DMS 273 (cell line): ENCODE measurements around the gene ARID1B.
"Not testable (repeated sequence)": the region's sequence is repeated elsewhere in the genome, so short reads cannot be mapped to it uniquely, and the experiment has no call there.

Source experiments
- DNase-seq: peaks from one replicate; lab custom pipeline; 2025; ENCODE audit not compliant: unreplicated experiment; lab: John Stamatoyannopoulos, UW

Gene ARID1B

GRCh38 chr6:157019115-157019641, 242.0 kb downstream of the ARID1B start:
- DNase-seq = peak; percentile 58

- DNase-seq = peak; percentile 25
These were observed 242.6 kb downstream of the ARID1B start for GRCh38 chr6:157019733-157020132.

GRCh38 chr6:157020398-157020797, 243.2 kb downstream of the ARID1B start:
- DNase-seq = peak; percentile 51

DNA sequence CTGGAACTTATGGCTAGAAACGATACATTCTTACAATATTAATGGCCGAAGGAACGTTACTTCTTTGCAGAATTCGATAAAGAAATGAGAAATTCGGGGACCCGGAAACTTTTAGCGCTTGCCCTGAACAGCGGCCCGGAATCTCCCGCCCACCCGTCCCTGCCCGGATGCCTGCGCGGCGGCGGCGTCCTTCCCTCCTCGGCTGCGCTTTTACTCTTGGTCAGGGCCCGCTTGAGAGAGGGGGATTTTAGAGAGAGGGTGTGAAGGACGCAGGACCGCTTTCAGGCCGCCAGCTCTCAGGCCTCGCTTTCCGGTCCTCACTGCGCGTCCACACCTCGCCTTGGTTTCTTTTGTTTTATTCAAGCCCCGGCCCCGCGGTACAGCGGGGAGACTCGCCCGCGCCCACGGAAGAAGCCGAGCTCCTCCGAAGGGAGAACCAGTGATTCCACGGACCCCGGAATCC, 243.7 kb downstream of the ARID1B start:
- DNase-seq = peak; percentile 80

DNA sequence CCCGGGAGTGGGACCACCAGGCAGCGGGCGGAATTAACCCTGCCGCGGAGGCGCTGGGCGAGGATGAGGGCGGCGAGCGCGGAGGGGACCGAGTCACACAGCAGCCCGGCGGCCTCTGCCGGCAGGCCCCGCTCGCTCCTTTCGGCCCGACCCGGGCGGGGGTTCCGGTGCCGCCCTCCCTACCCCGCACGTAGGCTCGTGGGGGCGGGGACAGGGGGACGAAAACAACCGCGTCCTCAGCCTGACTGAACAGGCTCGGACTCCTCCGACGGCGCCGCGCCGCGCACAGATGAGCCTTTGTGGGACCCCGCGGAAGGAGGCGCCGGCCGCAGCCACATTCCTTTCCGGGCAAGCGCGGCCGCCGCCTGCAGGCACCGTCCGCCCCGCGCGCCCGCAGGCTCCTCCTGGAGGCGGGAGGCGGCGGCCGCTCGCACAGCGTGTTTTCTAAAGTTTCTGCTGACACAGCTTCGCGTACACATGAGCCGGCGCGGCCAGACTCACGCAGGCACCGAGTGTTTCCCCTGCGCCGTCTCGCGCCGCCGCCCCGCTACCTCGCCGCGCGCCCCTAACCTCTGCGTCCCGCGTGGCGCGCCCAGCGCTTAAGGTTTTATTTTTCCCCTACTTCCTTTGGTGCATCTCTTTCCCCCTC, 244.3 kb downstream of the ARID1B start:
- DNase-seq = peak; percentile 96

DNA sequence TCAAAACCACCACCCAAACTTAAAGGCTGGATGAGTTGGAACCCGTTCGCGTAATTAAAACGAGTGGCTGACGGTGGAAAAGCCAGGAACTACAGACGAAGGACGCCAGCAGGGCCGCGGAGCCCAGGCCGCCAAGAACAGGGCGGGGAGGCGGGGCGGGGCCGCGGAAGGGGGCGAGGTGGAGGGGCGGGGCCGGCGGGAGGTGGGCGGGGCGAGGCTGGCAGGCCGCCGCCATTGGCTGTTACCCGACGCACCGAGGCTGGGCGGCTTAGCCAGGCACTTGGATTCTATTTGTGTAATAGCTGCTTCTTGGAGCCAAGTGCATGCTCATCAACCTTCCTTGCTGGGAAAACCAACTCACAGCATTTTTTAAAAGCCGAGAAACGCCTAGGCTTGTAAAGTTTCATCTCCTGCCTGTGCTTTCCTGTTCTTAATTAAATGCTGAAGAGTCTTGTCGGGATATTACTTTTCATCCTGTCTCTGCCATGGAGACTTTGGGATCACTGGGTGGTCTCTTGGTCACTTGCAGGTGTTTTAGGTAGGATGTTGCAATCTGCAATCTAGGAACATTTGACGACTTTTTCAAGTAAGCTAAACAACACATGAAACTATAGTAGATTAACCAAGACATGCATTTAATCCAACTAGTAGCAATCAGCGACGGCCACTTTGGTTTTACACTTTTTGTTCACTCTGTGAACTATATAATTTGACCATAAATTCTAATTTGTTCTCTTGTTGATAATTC, 245.0 kb downstream of the ARID1B start:
- peak; percentile 92 for DNase-seq

DNA sequence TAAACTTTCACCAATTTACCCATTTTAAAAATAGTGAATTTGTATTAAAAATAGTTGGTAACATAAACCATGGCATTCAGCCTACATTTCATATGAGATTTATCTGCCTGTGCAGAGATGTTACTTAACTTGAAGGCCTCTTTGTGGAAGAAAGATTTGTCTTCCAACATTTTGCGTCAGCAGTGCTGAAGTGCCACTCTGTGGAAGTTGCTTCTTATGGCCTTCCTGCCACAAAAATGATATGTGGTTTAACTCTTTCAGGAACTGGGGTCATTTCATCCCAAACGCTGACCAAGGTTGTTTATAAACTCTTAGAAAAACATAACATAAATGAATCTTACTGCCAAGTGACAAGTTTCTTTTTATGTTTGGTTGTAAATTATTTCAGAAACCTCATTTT, 246.8 kb downstream of the ARID1B start:
- no peak for DNase-seq

DNA sequence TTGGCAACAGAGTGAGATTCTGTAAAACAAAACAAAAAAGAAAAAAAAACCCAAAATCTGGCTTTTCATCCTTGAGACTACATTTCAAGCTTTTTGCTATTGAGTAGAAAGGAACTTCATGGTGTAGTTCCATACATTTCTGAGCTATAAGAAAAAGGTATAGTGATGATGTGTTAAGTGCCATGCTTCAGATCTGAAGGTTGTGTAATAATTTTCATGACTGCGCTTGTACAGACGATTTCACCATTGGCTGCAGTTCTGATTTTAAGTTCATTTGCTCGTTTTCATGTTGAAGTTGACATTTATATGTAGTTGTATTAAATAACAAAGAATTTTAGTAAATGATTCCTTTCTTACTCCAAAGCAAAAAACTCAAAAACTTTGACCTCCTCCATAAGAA, 247.6 kb downstream of the ARID1B start:
- no peak for DNase-seq

DNA sequence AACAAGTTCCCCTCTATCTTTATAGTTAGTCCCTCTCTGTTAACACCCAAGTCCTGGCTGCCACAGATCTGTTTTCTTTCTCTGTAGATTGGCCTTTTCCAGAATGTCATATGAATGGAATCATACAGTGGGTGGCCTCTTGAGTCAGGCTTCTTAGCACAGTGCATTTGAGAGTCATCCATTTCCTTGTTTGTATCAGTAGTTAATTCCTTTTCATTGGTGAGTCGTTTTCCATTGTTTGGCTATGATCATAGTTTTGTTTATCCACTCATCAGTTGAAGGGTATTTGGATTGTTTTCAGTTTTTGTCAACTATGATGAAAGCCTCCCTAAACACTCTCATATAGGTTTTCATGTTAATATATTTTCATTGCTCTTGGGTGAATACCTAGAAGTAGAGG, 248.3 kb downstream of the ARID1B start:
- no peak for DNase-seq

DNA sequence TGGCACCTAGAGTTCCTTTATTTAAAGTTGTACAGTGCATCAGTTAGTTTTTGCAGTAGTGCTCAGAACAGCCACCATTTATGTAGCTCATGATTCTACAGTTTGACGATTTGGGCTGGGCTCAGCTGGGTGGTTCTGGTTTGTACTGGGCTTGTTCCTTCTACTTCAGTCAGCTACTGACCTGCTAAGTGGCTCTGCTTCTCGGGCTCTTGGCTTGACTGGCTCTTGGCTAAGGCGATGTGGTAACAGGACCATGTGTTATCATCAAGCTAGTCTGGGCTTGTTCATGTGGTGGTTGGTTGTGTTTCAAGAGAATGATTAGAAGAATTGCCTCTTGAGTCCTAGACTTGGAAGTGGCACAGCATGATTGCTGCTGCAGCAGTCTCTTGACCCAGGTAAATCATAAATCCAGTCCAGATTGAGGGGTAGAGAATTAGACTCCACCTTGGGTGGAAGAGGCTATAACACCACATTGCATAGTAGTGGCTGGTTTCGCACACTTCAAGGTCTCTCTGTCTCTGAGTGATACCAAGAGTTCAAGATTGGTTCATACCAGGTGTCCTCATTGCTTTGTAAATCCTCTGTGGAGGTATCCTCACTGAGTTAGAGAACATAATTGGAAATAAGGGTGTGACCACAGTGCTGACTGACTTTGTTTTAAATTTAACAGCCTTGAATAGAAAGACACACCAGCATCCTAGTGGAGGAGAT, 253.0 kb downstream of the ARID1B start:
- peak; percentile 9 for DNase-seq

GRCh38 chr6:157030755-157031154, 253.6 kb downstream of the ARID1B start:
- DNase-seq = no peak

DNA sequence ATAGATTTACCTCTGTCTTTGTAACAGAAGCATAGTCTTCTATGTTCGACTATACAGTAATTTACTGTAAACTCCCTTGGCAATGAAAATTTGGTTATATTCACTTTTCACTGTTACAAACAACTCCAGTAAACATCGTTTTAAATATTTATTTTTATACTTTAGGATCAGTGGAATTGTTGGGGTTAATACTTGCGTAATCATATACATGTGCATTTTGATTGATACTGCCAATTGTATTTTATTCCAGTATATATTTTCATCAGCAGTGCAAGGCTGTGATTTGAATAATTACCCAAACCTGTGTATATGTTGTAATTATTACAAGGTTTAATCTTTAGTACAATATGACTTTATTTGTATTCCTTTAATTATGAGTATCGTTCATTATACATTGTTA, 255.7 kb downstream of the ARID1B start:
- DNase-seq = no peak

- no peak for DNase-seq
These were observed 256.4 kb downstream of the ARID1B start for GRCh38 chr6:157033428-157034140.

DNA sequence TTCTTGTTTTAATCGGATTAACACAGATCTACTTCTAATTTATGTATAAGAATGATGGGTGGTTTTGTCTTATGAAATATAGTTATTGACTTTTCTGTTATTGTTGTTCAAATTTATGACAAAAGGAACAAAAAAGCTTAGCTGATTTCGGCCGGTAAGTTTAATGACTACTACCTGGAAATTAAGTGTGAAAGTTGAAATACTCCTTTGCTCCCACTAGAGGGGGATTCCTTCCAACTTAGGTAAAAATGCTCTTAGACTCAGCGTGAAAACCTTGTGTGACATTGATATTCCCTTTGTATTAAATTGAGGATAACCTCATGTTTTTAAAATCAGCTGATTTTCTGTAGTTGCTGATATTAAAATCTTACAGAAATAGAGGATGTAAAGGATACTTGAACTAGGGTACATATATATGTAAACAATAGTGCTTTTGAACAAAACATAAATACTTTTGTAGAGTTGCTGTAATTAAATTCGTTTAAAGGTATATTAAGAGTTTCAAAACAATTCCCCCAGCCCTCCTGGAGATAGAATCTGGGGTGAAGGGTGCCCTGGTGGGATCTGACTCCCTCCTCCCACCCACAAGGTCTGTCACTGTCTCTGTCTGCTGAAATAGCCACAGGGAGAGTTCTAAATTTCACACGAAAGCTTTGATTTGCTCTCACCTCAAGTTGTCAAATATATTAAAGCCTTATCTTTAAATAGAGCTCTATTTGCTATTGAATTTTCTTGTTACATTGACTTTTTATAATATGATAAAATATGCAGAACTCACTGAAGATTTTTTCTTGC, 257.5 kb downstream of the ARID1B start:
- DNase-seq = peak; percentile 59

DNA sequence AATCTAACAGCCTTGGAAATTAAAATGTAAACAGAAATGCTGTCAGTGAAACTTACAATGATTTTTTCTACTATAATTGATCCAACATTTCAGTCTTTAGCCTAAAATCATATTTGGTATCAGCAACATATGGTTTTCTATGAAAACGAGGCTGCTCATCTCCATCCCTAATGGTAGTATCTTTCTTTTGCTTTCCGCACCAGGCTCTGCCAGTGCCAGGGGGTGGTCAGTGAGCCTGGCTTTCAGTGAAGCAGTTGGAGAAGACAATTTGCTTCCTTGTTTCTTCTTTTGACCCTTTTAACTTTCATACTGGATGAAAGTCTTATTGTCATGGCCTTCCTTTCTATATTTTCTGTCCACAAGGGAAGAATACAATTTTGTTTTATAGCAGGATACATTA, 258.4 kb downstream of the ARID1B start:
- no peak for DNase-seq

DNA sequence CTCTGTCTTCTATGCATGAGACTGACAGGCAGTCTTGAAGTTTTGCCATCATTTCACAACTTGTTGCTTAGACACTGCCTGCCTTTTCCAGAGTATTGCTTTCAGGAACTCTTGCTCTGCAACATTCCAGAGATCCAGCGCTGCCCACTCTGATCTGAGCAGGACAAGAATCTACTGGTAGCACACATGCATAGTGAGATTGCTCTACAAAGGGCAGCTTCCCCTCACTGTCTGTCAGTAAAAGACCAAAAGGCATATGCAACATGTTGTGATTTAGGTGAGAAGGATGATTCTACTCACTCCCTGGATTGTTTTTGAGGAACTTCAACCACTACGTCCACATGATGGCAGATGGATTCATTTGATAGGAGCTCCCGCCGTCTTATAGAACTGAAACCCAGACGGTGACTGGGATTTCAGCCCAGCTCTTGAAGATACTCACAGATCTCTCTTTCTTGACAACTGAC, 259.1 kb downstream of the ARID1B start:
- no peak for DNase-seq

- DNase-seq = no peak
These were observed 260.0 kb downstream of the ARID1B start for GRCh38 chr6:157037165-157037564.

DNA sequence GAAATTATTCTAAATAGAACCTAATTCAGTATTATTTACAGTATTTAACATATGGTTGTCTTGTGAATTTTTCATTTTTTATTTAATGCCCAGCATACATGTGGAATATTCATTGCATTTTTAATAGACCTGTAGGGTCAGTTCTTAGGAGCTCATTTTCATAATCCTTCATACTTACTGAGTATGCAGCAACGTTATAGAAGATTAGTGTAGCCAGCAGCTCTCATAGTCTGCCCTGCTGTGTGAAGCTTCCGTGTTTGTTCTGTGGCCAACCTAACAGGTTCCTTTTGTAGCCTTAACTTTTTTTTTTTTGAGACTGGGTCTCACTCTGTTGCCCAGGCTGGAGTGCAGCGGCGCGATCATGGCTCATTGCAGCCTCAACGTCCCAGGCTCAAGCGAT, 261.4 kb downstream of the ARID1B start:
- DNase-seq = no peak

DNA sequence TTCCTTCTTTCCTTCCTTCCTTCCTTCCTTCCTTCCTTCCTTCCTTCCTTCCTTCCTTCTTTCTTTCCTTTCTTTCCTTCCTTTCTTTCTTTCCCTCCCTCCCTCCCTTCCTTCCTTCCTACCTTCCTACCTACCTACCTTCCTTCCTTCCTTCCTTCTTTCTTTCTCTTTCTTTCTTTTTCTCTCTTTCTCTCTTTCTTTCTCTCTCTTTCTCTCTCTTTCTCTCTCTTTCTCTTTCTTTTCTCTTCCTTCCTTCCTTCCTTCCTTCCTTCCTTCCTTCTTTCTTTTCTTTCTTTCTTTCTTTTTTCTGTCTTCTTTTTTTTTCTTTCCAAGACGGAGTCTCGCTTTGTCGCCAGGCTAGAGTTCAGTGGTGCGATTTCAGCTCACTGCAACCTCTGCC, 262.5 kb downstream of the ARID1B start:
- DNase-seq = not testable (repeated sequence)

DNA sequence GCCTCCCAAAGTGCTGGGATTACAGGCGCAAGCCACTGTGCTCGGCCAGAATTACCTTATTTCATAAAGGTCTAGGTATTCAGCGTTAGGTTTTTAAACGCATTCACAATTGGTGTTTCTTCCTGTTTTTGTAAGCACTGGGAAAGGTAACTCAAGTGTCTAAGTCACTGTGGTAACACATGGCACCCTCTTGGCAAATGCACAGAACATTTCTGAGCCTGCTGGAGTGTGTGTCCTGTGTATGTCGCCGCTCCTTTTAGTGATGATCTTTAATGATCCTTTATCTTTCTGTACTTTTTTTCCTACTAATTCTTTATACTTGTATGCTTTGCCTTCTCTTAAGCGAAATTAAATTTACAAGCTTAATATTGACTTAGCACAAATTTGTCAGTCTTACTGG, 263.0 kb downstream of the ARID1B start:
- no peak for DNase-seq
